Activated CD4-positive, CD25-positive, alpha-beta regulatory T cell treated with anti-CD3 and anti-CD28 coated beads, Interleukin-2, amount 50 U/mL, for 16 hours (primary cell): ENCODE results near the gene FGFR2.

Experiments
- DNase-seq: peaks from one replicate; pipeline ENCODE4 v3.0.0-alpha.2; 2020; ENCODE audit warnings: low read depth, low spot score

The FGFR2 gene

GRCh38 chr10:121610798-121611323 lies 12.6 kb upstream of the FGFR2 start:
- DNase-seq = no peak

- DNase-seq = no peak
Observed at GRCh38 chr10:121609426-121610380, 11.5 kb upstream of the FGFR2 start.

GRCh38 chr10:121608469-121609190 lies 10.4 kb upstream of the FGFR2 start:
- DNase-seq = no peak

- DNase-seq = no peak
Observed at GRCh38 chr10:121607310-121608055, 9.2 kb upstream of the FGFR2 start.

- DNase-seq = no peak
Observed at GRCh38 chr10:121605708-121606107, 7.5 kb upstream of the FGFR2 start.

GRCh38 chr10:121601458-121601857 lies 3.2 kb upstream of the FGFR2 start:
- no peak for DNase-seq

GRCh38 chr10:121600611-121601010 lies 2.4 kb upstream of the FGFR2 start:
- no peak for DNase-seq

- no peak for DNase-seq
Observed at GRCh38 chr10:121599947-121600346, 1.7 kb upstream of the FGFR2 start.

- DNase-seq = no peak
Observed at GRCh38 chr10:121597504-121598262, 561 bp downstream of the FGFR2 start.

GRCh38 chr10:121596689-121597503 lies 1.3 kb downstream of the FGFR2 start:
- DNase-seq = no peak

- DNase-seq = no peak
Observed at GRCh38 chr10:121595806-121596688, 2.2 kb downstream of the FGFR2 start.

- DNase-seq = no peak
Observed at GRCh38 chr10:121595351-121595805, 2.9 kb downstream of the FGFR2 start.

GRCh38 chr10:121594623-121595350 lies 3.5 kb downstream of the FGFR2 start:
- DNase-seq = no peak

- DNase-seq = no peak
Observed at GRCh38 chr10:121594076-121594475, 4.2 kb downstream of the FGFR2 start.

GRCh38 chr10:121593281-121594075 lies 4.8 kb downstream of the FGFR2 start:
- DNase-seq = no peak

GRCh38 chr10:121592155-121592890 lies 5.9 kb downstream of the FGFR2 start:
- no peak for DNase-seq

GRCh38 chr10:121591186-121591585 lies 7.1 kb downstream of the FGFR2 start:
- no peak for DNase-seq
